HG02623 (cell line): Measurements from ENCODE around the gene MIDN.

Source experiments
- ATAC-seq: cut with Tn5 transposase; IDR thresholded peaks from one replicate; pipeline ENCODE4 v1.9.1; 2021; ENCODE audit warnings: moderate library complexity; ENCODE audit not compliant: unreplicated experiment

MIDN gene

DNA sequence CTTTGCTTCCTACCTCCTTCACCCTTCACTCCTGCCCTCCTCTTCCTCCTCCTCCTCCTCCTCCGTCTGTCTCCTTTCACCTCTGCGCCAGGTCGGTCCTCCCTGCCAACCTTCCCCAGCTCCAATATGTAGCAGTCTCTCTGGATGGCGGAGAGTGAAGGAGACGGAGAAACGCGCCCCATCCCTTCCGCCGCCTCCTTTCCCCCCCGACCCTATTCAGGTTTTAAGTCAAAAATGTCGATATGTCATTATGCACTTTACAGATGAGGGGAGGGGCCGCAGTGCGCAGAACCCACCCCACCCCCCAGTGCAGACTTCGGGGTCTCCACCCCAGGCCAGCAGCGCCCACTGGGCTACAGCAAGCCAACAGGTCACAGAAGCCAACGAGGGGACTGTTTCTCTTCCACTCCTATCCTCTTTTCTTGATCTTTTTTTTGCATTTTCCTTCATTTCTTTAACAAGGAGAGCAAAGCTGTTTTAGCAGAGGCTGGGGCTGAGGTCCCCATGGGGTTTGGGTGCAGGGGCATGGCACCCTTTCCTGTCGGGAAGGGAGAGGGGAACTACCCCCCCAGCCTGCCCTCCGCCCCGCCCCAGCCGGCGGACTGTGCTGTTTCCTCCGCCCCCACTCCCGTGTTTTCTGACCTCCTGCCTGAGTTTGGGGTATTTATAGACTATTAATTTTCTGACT lies 9.2 kb downstream of the MIDN start:
- no peak for ATAC-seq

- no peak for ATAC-seq
These were observed 9.7 kb downstream of the MIDN start for GRCh38 chr19:1258163-1258492.

DNA sequence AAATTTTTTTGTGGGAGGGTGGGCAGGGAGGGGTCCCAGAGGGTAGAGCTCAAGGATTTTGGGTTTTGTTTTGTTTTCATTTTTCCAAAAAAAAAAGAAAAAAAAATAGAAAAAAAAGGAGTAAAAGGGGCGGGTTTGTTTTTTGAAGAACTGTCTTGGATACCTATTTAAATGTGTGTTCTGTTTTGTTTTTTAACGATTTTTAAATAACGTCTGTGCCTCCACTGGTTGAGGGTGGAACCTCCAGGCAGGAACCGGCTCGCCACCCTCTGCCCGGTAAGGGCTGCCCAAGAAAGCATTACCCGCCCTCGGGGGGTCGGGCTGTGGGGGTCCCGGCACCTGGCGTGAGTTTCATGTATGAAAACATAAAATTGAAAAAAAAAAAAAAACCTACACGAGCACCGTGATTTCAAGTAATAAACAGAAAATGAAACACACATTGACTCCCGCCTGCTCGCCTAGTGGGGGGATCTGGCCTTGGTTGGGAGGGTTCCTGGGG lies 10.4 kb downstream of the MIDN start:
- ATAC-seq = no peak

DNA sequence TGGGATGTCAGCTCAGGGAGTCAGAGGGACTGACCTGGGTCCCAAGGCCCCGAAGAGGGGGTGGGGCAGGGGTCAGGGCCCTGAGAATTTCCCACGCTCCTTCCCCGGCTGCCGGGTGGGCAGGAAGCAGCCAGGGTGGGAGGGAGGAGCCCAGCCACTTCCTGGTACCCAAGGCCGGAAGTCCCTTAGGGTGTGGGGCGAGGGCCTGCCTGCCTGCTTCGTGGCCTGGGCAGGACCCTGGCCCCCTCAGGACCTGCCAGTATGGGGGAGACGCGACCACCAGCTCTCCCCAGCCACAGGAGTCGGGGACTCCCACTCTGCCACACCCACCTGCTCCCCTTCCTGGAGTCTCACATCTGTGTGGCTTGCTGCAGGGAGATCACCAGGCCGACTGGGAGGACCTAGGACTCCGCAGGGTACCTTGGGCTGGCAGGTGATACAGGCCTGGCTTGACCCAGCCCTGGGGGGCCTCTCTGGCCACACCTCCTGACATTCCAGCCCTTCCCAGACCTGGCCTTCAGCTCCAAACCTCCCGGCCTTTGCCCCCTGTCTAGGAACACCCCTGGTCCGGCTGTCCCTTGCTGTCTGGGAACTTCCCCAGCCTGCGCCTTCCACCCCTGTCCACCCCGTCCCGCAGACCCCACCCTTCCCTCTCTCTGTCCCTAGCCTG lies 11.0 kb downstream of the MIDN start:
- ATAC-seq = no peak

DNA sequence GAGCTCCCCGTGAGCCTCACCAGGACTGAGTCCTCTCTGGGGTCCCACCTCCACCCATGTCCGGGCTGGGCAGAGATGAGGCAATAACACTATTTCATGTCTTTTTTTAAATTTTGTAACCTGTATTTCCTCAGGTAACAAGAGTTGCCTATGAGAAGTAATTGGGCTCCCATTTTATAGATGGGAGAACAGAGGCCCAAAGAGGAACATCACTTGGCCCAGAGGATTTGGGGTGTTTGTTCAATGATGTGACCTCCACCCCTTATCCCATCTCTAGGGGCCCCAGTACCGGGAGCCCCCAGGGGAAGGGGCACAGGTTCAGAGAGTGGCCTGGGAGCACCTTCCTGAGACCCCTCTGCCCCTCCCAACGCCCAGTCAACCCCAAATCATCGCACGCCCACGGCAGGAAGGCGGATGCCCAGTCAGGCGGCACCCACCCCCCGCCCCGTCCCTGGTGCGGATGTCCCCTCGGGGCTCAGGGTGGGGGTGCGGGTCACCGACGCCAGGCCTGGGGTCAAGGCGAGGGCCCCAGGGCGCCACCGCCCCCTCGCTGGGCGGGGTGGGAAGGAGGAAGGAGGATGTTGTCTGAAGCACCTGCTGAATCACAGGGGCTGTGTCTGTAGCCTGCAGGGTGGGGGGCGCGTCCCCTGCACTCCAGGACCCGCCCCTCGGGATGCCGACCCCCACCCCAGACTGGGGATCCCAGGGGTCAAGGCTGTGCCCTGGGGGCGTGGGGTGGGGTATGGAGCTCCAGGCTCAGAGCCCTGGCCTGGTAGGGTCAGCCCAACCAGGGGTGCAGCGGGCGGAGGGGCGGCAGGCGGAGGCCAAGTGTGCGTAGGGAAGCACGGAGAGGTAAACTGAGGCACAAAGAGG lies 11.7 kb downstream of the MIDN start:
- ATAC-seq = peak; percentile 2

GRCh38 chr19:1260749-1261537 lies 12.6 kb downstream of the MIDN start:
- ATAC-seq = peak; percentile 71

- no peak for ATAC-seq
These were observed 13.1 kb downstream of the MIDN start for GRCh38 chr19:1261538-1261797.

- no peak for ATAC-seq
These were observed 13.6 kb downstream of the MIDN start for GRCh38 chr19:1261798-1262622.

DNA sequence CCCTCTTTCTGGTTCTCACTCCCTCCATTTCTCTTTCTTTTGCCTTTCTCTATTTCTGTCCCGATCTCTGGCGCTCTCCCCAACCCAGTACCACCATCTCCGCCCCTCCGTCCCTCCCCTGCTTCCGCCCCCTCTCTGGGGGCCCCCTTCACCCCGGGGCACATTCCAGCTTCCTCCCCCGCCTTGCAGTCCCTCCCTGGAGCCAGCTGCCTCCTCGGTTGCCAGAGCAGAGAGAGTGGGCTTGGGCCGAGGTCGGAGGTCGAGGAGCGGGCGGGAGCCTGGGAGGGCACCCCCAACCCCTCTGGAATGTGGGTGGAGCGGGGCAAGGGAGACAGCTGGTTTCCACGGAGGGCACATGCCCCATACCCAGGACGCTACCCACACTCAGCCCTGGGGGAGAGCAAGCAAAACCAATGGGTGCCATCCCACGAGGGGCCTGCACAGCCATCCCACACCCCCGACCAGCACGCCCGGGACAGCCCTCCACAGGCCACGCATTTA lies 14.3 kb downstream of the MIDN start:
- no peak for ATAC-seq

- no peak for ATAC-seq
These were observed 14.8 kb downstream of the MIDN start for GRCh38 chr19:1263188-1263587.

DNA sequence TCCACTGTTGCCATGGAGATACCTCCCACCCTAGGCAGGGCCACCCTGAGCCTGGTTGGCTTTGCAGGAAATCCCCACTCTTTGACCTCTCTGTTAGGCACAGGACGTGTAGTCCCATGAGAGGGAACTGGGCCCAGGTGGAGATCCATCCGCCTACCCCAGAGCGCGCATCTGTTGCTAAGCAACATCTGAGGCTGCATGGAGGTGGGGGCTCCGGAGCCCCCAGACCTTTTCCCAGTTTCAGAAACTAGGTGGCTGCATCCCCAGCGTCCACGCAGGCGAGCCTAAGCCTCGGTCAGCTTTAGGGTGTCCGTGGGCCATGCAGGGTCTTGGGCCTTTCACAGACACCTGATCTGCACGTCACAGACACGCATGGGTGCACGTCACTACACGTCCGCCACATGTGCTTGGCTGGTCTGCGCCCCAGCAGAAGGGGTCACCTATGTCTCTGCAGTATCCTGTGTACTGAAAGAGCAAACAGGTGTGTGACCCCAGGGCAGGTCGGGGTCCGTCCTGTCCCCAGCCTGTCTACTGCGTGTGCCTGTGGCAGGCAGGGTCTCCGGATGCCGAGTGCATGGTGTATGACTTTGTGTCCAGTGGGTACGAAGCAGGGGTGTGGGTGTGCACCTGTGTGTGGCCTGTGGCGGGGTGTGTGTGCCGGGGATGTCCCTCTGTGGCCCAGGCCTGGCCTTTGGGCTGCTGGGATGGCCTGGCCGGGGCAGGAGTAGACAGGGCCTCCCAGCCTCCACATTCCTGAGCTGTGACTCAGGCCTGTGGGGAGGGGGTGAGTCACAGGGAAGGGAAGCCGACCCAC lies 16.6 kb downstream of the MIDN start:
- ATAC-seq = no peak

GRCh38 chr19:1265615-1266128 lies 17.3 kb downstream of the MIDN start:
- ATAC-seq = no peak

DNA sequence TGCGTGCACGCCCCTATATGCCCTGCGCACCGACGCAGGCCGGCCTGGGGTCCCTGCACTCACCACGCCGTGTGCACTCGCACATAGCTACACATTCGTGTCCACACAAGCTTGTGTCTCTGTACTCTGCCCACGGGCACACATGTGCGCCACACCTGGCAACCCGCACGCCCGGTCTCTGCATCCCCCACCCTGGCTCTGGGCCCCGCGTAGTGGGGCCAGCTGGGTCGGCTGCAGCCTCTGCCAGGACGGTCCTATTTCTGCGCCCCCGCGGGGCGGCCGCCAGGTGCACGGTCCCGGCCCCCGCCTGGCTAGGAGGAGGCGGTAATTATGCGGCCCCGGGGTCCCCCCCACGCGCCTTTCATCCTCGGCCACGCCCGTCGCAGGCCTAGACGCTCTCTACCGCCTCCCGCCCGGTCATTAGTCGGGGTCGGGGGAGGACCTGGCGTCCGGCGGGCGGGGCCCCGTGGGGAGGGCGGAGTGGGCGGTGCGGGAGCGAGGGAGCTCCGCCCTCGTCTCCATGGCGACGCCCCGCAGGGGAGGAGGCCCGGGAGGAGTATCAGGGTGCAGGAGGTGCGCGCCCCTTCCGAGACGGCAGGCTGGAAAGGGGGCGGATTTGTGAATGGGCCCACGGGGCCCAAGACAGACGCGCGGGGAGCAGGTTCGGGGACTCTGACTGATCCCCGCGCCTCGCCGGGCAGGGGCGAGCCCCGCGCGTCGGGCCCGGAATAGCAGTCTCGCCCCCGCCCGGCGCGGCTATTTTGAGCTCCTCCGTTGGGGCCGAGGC lies 17.9 kb downstream of the MIDN start:
- no peak for ATAC-seq

- ATAC-seq = no peak
These were observed 18.6 kb downstream of the MIDN start for GRCh38 chr19:1266916-1267476.

DNA sequence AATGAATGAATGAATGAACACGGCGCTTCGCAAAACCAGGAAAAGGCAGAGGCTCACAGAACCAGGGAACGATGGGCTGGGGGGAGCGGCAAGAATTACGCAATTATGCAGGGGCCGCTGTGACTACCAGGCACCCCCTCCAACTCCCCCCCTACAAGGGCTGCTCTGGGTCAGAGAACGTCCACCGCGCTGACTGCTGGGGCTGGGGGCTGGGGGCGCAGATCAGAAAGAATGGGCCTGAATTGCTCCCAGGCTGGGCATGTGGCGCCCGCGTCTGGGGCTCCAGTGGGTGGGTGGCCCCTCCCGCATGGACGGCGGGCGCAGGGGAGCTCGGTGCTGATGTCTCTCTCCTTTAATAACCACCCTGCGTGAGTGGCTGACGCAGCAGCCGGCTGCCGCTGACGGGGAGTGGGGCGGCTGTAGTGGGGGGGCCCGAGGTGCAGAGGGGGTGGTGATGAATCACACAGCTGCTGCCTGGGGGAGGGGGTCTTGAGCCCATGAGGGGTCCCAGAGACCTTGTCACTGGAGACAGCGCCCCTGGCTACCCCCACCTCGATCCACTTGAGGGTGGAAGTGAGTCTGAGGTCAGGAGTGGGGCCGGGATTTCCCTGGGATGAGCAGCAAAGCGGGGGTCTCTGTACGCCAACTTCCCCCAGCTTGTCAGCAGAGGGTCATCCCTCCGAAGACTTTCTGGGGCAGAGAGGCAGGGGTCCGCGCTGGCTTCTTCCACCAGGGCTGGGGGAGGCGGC lies 19.3 kb downstream of the MIDN start:
- ATAC-seq = no peak

DNA sequence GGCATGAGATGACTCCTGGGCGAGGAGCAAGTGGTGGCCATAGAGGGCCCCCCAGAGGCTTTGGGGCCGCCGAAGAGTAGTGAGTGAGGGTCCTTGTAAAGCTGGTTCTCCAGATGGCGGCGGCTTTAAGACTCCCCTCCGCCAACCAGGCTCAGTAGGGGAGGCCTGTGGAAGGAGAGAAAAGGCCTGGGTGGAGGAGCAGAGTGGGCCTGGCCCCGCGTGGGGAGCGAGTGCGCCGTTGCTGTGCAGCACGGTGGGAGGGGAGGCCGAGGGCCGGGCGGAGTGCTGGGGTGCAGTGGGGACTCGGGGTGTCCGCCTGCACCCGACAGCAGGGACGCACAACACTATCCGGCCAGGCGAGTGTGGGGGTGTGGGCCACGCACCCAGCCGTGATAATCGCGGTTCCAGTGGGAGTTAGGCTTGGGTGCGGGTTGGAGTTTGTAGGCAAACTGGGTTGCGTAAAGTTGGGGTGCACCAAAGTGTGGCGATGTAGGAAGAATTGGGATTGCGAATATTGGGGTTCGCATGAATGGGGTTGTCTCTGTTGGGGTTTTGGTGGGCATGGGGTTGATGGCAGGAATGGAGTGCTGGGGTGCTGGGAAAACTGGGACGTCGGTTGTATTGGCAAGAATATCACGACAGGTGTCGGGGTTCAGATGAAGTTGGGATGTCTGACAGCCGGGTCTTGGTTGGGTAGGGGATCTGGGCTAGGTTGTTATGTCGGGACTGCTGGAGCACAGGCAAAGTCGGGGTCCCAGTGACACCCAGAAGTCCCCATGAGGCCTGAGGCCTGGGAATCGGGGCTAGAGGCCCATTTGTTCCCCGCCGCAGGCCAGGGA lies 20.1 kb downstream of the MIDN start:
- no peak for ATAC-seq
